K562 (cell line): ENCODE results near the gene GTPBP1. TPM values are rescaled to one million over a fixed set of nuclear protein-coding genes. Genes with fewer than 3 reads are reported as not detected.

Source experiments
- BRCA1 ChIP-seq, 2 experiments: fragments of 450-650 bp in 1 of 2; sonication (generic) in 1 of 2; formaldehyde crosslinking in 1 of 2; IDR thresholded peaks; 2 replicates each; pipeline versions ENCODE4 v1.5.0 to v1.6.1; 2017 to 2020; ENCODE audit warnings: mild to moderate bottlenecking in 1 of 2, missing genetic modification reagents in 1 of 2
- BRF2 ChIP-seq: IDR thresholded peaks from 3 replicates; pipeline ENCODE4 v1.6.1; 2011; ENCODE audit warnings: borderline replicate concordance, mild to moderate bottlenecking; ENCODE audit not compliant: insufficient read length, insufficient read depth
- CREB1 ChIP-seq, 2 experiments: sonication (generic) in 1 of 2; formaldehyde crosslinking in 1 of 2; IDR thresholded peaks; 2 replicates each; pipeline versions ENCODE4 v1.6.1 to v1.8.0; 2012 to 2022; ENCODE audit warnings: inconsistent platforms in 1 of 2, mild to moderate bottlenecking in 1 of 2, missing genetic modification reagents in 1 of 2, moderate library complexity in 1 of 2
- HMGXB4 ChIP-seq: sonication (generic); formaldehyde crosslinking; IDR thresholded peaks from 2 replicates; pipeline ENCODE4 v1.8.1; 2023; ENCODE audit warnings: mild to moderate bottlenecking, missing genetic modification reagents
- HSF4 ChIP-seq: fragments of 250-450 bp; sonication (Bioruptor Pico); IDR thresholded peaks from 2 replicates; pipeline ENCODE4 v2.1.2; 2022; ENCODE audit warnings: mild to moderate bottlenecking, moderate library complexity, borderline replicate concordance
- IRF2 ChIP-seq: sonication (generic); formaldehyde crosslinking; IDR thresholded peaks from 2 replicates; pipeline ENCODE4 v1.8.1; 2022; ENCODE audit warnings: mild to moderate bottlenecking, missing genetic modification reagents
- JUNB ChIP-seq: fragments of 450-650 bp; formaldehyde crosslinking; conservative IDR thresholded peaks from 2 replicates; pipeline ENCODE4 v1.4.0; 2020; ENCODE audit warnings: mild to moderate bottlenecking
- KDM2B ChIP-seq: fragments of 250-450 bp; sonication (Bioruptor Pico); IDR thresholded peaks from 2 replicates; pipeline ENCODE4 v1.8.0; 2021; ENCODE audit warnings: mild to moderate bottlenecking, moderate library complexity
- KLF10 ChIP-seq: fragments of 250-450 bp; sonication (Bioruptor Pico); IDR thresholded peaks from 2 replicates; pipeline ENCODE4 v1.6.1; 2021; ENCODE audit warnings: matching md5 sums
- NR2F6 ChIP-seq: fragments of 450-650 bp; formaldehyde crosslinking; IDR thresholded peaks from 2 replicates; pipeline ENCODE4 v1.4.0; 2020; ENCODE audit warnings: mild to moderate bottlenecking
- PPARD ChIP-seq: fragments of 250-450 bp; sonication (Bioruptor Pico); IDR thresholded peaks from 2 replicates; pipeline ENCODE4 v1.8.0; 2022; ENCODE audit warnings: inconsistent platforms, mild to moderate bottlenecking, moderate library complexity
- SMARCA4 ChIP-seq: fragments of 450-650 bp; IDR thresholded peaks from 2 replicates; pipeline ENCODE4 v1.6.1; 2016
- STAT5B ChIP-seq: fragments of 250-450 bp; sonication (Bioruptor Pico); IDR thresholded peaks from 2 replicates; pipeline ENCODE4 v1.8.0; 2021; ENCODE audit warnings: mild to moderate bottlenecking, inconsistent platforms
- TEAD2 ChIP-seq: fragments of 450-650 bp; IDR thresholded peaks from 2 replicates; pipeline ENCODE4 v1.6.1; 2016; ENCODE audit warnings: missing genetic modification characterization, control low read depth, missing compliant biosample characterization
- TFAM ChIP-seq: fragments of 250-450 bp; sonication (Bioruptor Pico); conservative IDR thresholded peaks from 2 replicates; pipeline ENCODE4 v1.5.0; 2021; ENCODE audit warnings: mild to moderate bottlenecking, moderate library complexity
- TGIF2 ChIP-seq: sonication (generic); formaldehyde crosslinking; IDR thresholded peaks from 2 replicates; pipeline ENCODE4 v1.8.1; 2022; ENCODE audit warnings: mild to moderate bottlenecking, missing genetic modification reagents, moderate library complexity
- ZBTB8A ChIP-seq: fragments of 450-650 bp; IDR thresholded peaks from 2 replicates; pipeline ENCODE4 v1.6.1; 2018; ENCODE audit warnings: mild to moderate bottlenecking, moderate library complexity; ENCODE audit not compliant: partially characterized antibody
- ZFP36 ChIP-seq: fragments of 150-350 bp; IDR thresholded peaks from 2 replicates; pipeline ENCODE4 v1.6.1; 2018; ENCODE audit warnings: low read length, low read depth; ENCODE audit not compliant: partially characterized antibody
- ZNF140 ChIP-seq: fragments of 250-450 bp; sonication (Bioruptor Pico); IDR thresholded peaks from 2 replicates; pipeline ENCODE4 v1.8.0; 2021; ENCODE audit warnings: moderate library complexity, mild to moderate bottlenecking, inconsistent platforms
- ZNF175 ChIP-seq: fragments of 200-800 bp; sonication (Bioruptor generic); IDR thresholded peaks from 2 replicates; pipeline ENCODE4 v1.6.1; 2016; ENCODE audit warnings: low read depth, mild to moderate bottlenecking, missing genetic modification characterization, missing compliant biosample characterization
- ZNF316 ChIP-seq: fragments of 450-650 bp; IDR thresholded peaks from 2 replicates; pipeline ENCODE4 v1.6.1; 2016
- ZNF518B ChIP-seq: fragments of 250-450 bp; sonication (Bioruptor Pico); IDR thresholded peaks from 2 replicates; pipeline ENCODE4 v1.5.0; 2021; ENCODE audit warnings: mild to moderate bottlenecking, moderate library complexity
- ZNF695 ChIP-seq: fragments of 450-650 bp; formaldehyde crosslinking; IDR thresholded peaks from 2 replicates; pipeline ENCODE4 v1.4.0; 2020; ENCODE audit warnings: mild to moderate bottlenecking, moderate library complexity
- ZNF717 ChIP-seq: fragments of 250-450 bp; sonication (Bioruptor Pico); IDR thresholded peaks from 2 replicates; pipeline ENCODE4 v1.5.0; 2021
- polyA plus RNA-seq, 8 experiments: library from polyadenylated mRNA; depleted of rRNA in 4 of 8; stranded (reverse) in 5 of 8; unstranded in 3 of 8; fragments of >200 nt; fragmentation: Nextera tagmentation in 2 of 8; fragmentation: Illumina TruSeq in 1 of 8; extraction: Ambion mirVana in 2 of 8; extraction: Trizol in 1 of 8; gene quantifications; 2 replicates each; pipeline versions ENCODE4 v1.2.1 to v1.2.3, GENCODE V29; 2011 to 2014; ENCODE audit warnings: inconsistent platforms in 1 of 8, missing spikeins in 1 of 8
- total RNA-seq, 7 experiments: library from RNA; depleted of rRNA in 6 of 7; stranded (reverse); fragments of >200 nt in 6 of 7; fragmentation: Illumina TruSeq in 2 of 7; extraction: Trizol in 2 of 7; gene quantifications; 2 replicates each; pipeline versions ENCODE4 v1.2.1 to v1.2.3, GENCODE V29; 2011 to 2021; ENCODE audit warnings: low replicate concordance in 1 of 7

The GTPBP1 gene
- total and polyA plus RNA-seq, 9 of the 15 experiments (the other 6 are each of a cell fraction or from before 2014, with no cell fraction given): 0.83 to 53.2 (median 23.3) TPM

GRCh38 chr22:38755911-38756532 is 50.3 kb downstream of the GTPBP1 start, which contains the start of gene SUN2 (continued):
- TF ChIP-seq PPARD (CRISPR knock-in tag) (no peak), ZFP36 (no peak), ZNF140 (CRISPR knock-in tag) (no peak), CREB1 (IDR thresholded peaks at IDR 0.05) (peak; percentile 63; the same call in 1 of the 2 replicates), CREB1 (CRISPR knock-in tag; IDR thresholded peaks at IDR 0.05) (peak; percentile 54; the same call in 1 of the 2 replicates), KDM2B (no peak), ZNF717 (no peak), HSF4 (no peak), TEAD2 (tag) (no peak), ZNF316 (no peak), JUNB (CRISPR knock-in tag) (no peak), SMARCA4 (no peak), ZNF175 (CRISPR knock-in tag) (no peak), TGIF2 (CRISPR knock-in tag) (no peak), KLF10 (no peak), BRF2 (no peak), ZNF695 (CRISPR knock-in tag) (no peak), BRCA1 (IDR thresholded peaks at IDR 0.05) (no peak), BRCA1 (CRISPR knock-in tag; IDR thresholded peaks at IDR 0.05) (0 out of 2 replicates have a peak, but pooled peaks have one; percentile 71), NR2F6 (CRISPR knock-in tag) (no peak), IRF2 (CRISPR knock-in tag) (no peak), TFAM (CRISPR knock-in tag) (no peak), ZBTB8A (no peak), STAT5B (no peak), ZNF518B (CRISPR knock-in tag) (no peak), HMGXB4 (CRISPR knock-in tag) (no peak)
